Erythroblast (primary cell): ENCODE data around the gene ESPL1.
"Not testable (repeated sequence)": the region's sequence is repeated elsewhere in the genome, so short reads cannot be mapped to it uniquely, and the experiment has no call there.

ENCODE experiments used
- DNase-seq, 2 experiments: peaks; one replicate each; lab custom pipeline; 2025; lab: John Stamatoyannopoulos, UW
- GATA1 ChIP-seq: IDR thresholded peaks from 2 replicates; pipeline ENCODE4 v1.6.1; 2011; ENCODE audit warnings: low read depth, mild to moderate bottlenecking, control low read depth, low read length, moderate library complexity
- POLR2A ChIP-seq: IDR thresholded peaks from 2 replicates; pipeline ENCODE4 v1.6.1; 2011; ENCODE audit warnings: mild to moderate bottlenecking, low read length

The ESPL1 gene

DNA sequence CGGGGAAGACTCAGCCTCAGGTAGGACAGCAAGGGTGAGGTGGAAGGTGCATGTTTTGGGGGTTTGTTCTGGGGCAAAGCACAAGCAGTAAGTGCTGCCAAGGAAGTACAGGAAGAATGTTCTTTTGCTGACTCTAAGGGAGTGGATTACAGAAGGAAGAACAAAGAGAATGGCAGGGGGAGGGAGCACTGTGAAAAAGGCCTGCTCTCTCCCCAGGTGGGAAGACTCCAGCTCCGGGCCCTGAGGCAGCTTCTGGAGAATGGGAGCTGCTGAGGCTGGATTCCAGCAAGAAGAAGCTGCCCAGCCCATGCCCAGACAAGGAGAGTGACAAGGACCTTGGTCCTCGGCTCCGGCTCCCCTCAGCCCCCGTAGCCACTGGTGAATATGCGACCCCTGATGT is 20.2 kb downstream of the ESPL1 start:
- TF ChIP-seq GATA1 (no peak), POLR2A (no peak)

DNA sequence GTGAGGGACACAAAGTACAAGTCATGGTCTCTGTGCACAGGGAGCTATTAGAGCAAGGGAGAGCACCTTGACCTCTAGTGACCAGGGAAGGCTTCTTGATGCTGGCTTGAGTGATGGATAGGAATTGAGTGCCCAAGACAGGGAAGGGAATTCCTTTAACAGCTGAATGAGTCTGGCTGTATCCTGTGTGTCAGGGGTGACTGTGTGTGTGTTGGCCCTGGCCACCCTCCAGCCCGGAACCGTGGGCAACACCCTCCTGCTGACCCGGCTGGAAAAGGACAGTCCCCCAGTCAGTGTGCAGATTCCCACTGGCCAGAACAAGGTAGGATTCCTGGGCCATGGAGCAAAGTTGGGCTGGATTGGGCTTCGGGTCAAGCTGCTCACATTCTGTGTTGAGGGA is 21.8 kb downstream of the ESPL1 start:
- TF ChIP-seq POLR2A (no peak), GATA1 (no peak)
- no peak for DNase-seq

More for the DNA sequence above, 20.2 kb downstream of the ESPL1 start:
- DNase-seq: no peak

DNA sequence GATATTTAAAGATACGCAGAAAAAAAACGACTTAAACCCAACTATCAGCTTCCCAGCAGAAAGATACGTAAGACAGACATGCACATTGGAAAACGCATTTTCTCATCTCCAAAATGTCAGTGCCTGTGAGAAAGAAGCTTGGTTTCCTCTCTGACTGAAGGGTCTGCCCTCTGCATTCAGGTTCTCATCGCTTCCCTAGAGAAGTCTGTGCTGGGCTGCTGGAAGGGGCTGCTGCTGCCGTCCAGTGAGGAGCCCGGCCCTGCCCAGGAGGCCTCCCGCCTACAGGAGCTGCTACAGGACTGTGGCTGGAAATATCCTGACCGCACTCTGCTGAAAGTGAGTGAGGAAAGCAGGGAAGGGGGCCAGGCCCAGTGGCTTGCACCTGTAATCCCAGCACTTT is 22.6 kb downstream of the ESPL1 start:
- DNase-seq: no peak
- TF ChIP-seq POLR2A (no peak), GATA1 (no peak)

DNA sequence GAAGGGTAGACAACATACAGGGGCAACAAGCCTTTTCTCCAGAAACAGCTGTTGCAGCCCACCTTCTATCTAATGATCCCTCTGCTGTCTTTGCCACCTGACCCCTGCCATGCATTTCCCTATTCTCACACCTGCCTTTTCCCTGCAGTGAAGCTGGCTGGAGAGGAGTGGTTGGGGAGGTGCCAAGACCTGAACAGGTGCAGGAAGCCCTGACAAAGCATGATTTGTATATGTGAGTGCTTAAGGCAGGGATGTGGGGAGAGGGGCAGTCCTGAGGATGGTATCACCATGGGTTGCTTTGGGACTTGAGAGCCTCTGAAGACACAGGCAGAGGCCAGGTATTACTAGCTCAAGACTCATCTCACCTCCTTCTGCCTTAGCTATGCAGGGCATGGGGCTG is 24.3 kb downstream of the ESPL1 start:
- TF ChIP-seq GATA1 (no peak), POLR2A (no peak)
- DNase-seq: no peak

DNA sequence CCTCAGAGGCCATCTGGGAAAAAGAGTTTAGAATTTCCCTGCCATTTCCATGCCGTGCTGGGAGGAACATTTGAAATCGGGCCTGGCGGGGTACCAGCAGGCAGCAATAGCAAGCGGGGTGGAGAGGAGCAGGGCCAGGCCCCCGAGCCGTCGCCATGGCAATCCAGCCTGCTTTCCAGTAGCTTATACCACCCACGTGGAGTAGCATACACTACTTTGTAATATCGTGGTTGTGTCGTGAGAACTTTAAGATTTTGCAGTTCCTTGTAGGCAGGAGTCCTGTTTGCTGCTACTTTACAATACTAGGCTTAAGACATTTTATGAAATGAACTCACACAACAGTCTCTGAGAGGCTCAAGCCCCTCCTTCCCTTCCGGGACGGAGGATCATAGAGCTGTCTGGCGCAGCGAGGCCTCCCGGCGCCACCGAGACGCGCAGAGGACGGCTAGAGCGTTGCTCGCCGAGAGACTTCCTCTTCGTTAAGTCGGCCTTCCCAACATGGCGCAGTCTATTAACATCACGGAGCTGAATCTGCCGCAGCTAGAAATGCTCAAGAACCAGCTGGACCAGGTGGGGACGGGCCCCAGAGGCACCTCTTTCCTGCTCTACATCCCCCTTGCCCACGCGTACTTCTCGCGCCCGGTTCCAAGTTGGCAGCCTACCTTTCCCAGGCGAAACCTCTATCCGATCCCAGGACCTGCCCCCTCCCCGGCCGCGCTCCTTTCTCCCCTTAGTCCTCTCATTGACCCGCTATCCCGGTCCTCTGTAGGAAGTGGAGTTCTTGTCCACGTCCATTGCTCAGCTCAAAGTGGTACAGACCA is 27.2 kb downstream of the ESPL1 start, which contains the start of gene PFDN5:
Gene PFDN5, plus strand, starts transcription at position 473 of the 821 bp plus-strand sequence. Its CDS starts 26 bp downstream, at position 499.
- TF ChIP-seq POLR2A (peak; percentile 88), GATA1 (no peak)

DNA sequence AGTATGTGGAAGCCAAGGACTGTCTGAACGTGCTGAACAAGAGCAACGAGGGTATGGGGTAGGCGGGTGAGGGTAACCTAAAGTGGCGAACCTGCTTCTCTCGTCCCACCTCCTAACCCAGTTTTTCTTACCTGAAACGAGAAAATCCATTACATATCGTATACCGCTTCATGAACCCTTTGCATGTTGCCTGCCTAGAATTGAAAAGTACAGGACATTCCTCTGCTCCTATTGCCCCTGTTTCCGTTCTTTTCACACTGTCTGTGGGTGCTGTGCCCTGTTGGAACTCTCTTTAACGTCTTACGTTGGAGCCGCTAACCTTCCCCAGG is 27.8 kb downstream of the ESPL1 start:
- TF ChIP-seq POLR2A (no peak), GATA1 (no peak)
- DNase-seq: no peak

More for the DNA sequence above, 27.2 kb downstream of the ESPL1 start, which contains the start of gene PFDN5:
- DNase-seq: peak; percentile 91 to 92

DNA sequence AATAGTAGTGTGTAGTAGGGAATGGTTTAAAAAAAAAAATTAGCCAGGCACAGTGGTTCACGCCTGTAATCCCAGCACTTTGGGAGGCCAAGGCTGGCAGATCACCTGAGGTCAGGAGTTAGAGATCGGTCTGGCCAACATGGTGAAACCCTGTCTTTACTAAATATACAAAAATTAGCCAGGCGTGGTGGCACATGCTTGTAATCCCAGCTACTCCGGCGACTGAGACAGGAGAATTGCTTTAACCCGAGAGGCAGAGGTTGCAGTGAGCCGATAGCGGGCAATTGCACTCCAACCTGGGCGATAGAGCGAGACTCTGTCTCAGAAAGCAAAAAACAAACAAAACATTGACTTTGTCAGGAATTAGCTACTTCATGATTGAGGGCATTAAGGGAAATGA is 29.0 kb downstream of the ESPL1 start:
- not testable (repeated sequence) for DNase-seq

DNA sequence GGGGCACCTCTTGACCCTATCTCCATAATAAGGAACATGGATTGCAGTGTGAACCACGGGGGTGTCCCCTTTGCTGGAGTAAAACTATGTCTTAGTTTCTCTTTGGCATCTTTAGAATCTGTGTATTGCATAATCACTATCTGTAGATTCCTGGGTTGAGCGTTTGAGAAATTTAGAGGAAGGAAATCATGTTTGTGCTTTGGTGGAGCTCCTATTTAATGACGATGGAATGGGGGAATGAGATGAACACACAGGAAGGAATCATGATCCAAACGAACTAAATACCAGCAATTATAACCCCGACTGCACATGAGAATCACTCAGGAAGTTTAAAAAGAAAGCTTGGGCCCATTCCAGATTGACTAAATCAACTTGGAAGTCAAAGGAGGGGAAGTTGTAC is 30.1 kb downstream of the ESPL1 start:
- no peak for DNase-seq
- no peak for TF ChIP-seq GATA1

DNA sequence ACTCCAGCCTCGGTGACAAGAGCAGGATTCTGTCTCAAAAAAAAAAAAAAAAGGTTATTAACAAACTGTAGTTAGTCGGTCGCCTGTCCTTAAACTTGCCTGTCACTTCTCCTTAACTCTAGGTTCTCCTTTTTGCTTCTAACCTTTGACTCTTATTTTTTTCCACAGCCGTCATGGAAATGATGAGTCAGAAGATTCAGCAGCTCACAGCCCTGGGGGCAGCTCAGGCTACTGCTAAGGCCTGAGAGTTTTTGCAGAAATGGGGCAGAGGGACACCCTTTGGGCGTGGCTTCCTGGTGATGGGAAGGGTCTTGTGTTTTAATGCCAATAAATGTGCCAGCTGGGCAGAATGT is 31.0 kb downstream of the ESPL1 start:
- TF ChIP-seq POLR2A (no peak), GATA1 (no peak)
- DNase-seq: peak; percentile 82 to 86

DNA sequence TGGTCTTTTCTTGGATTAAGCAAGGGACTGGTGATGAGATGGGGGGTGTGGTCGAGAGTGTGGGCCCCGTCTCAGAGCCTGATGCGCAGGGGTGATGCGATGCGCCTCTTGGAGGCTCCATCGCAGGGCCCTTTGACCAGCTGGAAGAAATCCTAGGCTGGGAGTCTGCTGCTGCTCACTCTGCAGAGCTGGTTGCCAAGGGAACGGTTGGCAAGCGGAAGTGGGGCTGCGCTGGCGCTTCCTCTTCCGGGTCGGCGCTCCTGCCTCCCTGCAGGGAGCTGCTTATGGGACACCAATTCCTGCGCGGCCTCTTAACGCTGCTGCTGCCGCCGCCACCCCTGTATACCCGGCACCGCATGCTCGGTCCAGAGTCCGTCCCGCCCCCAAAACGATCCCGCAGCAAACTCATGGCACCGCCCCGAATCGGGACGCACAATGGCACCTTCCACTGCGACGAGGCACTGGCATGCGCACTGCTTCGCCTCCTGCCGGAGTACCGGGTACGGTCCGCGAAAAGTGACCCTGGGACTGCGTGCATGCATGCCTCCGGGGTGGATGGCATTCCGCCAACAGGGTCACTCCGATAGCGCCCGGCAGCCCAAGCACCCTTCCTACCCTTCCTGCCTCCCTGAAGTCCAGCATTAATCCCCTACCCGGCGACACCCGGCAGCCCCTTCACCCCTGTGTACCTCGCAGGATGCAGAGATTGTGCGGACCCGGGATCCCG is 31.5 kb downstream of the ESPL1 start, which contains the start of gene MYG1:
Gene MYG1, plus strand, starts transcription at position 242 of the 727 bp plus-strand sequence. Its CDS starts 43 bp downstream, at position 285.
- DNase-seq: peak; percentile 89 to 90
- TF ChIP-seq POLR2A: peak; percentile 80
- TF ChIP-seq GATA1: no peak

DNA sequence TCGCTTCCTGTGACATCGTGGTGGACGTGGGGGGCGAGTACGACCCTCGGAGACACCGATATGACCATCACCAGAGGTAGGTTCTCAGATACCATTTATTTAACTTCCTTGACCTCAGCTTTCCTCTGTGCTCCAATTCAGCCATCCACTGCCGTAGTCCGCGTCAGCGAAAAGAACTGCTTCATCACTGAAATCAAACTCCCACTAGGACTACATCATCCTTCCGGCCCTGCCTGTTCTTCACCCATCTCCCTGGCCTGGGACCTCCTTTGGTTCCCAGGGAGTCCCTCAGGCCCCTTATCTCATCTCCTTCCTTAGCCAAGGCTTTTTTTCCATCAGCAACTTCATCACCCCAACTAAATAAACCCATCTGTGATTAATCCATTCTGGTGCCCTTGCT is 32.1 kb downstream of the ESPL1 start:
- TF ChIP-seq GATA1 (no peak), POLR2A (no peak)
- peak in 1 of 2 experiments; percentile 48 for DNase-seq

DNA sequence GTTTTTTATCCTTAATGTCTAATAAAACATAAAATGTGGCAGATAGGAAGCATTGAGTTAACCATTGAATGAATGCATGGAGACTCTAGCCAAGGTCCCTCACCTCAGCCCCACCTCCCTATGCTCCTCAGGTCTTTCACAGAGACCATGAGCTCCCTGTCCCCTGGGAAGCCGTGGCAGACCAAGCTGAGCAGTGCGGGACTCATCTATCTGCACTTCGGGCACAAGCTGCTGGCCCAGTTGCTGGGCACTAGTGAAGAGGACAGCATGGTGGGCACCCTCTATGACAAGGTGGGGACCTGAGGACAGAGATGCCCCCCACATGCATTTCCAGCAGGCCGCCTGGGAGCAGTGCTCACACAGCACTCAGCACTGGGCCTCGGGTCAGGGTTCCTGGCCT is 34.8 kb downstream of the ESPL1 start:
- TF ChIP-seq POLR2A (no peak), GATA1 (no peak)
- no peak for DNase-seq

DNA sequence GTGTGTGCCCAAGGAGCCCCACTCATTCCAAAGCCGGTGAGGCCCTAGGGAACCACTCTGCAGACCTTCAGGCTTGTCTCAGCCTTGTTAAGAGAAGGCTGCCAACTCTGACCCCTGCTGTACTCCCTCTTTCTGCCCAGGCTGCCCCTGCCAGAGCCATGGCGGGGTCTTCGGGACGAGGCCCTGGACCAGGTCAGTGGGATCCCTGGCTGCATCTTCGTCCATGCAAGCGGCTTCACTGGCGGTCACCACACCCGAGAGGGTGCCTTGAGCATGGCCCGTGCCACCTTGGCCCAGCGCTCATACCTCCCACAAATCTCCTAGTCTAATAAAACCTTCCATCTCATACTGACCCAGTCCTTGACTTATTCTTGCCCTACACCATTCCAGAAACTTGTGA is 38.7 kb downstream of the ESPL1 start:
- no peak for DNase-seq
- no peak for TF ChIP-seq POLR2A
- no peak for TF ChIP-seq GATA1

DNA sequence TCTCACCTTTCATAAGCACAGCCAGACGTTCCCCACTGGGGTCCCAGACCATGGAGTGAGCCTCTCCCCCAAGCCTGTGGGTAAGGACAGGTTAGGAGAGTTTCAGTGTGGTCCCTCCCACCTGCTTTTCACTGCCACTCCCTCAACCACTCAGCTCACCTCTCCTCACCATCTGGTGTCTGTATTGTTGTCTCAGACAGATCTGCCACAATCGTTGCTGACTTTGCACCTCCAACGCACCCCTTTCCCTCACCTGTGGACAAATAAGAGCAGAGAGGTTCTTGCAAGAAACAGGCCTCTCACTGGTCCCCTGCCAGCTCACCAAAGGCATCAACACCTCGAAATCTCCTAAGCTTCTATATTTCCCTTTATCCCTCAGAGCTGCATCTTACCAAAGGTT is 40.2 kb downstream of the ESPL1 start:
- DNase-seq: no peak
- no peak for TF ChIP-seq POLR2A
- no peak for TF ChIP-seq GATA1

DNA sequence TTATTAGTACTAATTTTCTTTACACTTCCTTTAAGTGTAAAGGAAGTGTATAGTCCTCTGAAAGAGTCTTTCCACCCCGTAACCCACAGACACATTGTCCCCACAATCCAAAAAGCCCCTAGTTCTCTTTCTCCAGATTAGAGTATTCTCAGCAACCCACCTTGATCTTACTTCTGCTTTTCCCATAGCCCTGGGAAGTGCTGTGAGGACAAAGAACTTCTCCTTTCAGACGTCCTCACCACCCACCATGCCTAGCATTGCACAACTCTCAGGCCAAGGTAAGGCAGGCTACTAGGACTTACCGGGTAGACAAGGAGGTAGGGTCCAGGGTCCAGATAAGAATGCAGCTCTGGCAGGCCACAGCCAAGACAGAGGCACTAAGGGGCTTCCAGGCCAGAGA is 45.9 kb downstream of the ESPL1 start:
- TF ChIP-seq POLR2A: no peak
- no peak for TF ChIP-seq GATA1
- DNase-seq: no peak
